ENCODE measurements around the gene SGMS1. TPM values are rescaled to one million over a fixed set of nuclear protein-coding genes. Genes with fewer than 3 reads are reported as not detected.

SGMS1 gene
- total RNA-seq, 1 donor from 2014 or later, result 128 TPM

DNA sequence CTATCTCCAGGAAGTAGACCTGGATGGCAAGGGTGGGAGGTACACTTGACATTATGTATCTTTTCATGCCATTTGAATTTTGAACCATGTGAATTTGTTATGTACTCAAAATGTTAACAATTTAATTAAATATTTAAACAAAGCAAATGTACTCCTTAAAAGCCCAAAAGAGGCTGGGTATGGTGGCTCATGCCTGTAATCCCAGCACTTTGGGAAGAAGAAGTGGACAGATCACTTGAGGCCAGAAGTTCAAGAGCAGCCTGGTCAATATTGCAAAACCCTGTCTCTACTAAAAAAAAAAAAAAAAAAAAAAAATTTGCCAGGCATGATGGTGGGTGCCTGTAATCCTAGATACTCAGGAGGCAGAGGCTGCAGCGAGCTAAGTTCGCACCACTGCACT, 235.6 kb downstream of the SGMS1 start:
- no peak overlapping the region for H3K4me3 ChIP-seq
- no peaks in the 10 kb centered on the region for H3K36me3 ChIP-seq
- no peaks in the 10 kb centered on the region for H3K27me3 ChIP-seq
- no peak overlapping the region for H3K27ac ChIP-seq
- TF ChIP-seq, protein P1, sequence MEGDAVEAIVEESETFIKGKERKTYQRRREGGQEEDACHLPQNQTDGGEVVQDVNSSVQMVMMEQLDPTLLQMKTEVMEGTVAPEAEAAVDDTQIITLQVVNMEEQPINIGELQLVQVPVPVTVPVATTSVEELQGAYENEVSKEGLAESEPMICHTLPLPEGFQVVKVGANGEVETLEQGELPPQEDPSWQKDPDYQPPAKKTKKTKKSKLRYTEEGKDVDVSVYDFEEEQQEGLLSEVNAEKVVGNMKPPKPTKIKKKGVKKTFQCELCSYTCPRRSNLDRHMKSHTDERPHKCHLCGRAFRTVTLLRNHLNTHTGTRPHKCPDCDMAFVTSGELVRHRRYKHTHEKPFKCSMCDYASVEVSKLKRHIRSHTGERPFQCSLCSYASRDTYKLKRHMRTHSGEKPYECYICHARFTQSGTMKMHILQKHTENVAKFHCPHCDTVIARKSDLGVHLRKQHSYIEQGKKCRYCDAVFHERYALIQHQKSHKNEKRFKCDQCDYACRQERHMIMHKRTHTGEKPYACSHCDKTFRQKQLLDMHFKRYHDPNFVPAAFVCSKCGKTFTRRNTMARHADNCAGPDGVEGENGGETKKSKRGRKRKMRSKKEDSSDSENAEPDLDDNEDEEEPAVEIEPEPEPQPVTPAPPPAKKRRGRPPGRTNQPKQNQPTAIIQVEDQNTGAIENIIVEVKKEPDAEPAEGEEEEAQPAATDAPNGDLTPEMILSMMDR (IDR thresholded peaks at IDR 0.05), result no peak
- DNase-seq (ENCODE audit: low spot score in 2 of 2), result no peak
- no peaks in the 10 kb centered on the region for H3K9me3 ChIP-seq
- intact Hi-C loops (cut with DNase I), result no loop called here
- no peaks in the 10 kb centered on the region for H3K4me1 ChIP-seq

DNA sequence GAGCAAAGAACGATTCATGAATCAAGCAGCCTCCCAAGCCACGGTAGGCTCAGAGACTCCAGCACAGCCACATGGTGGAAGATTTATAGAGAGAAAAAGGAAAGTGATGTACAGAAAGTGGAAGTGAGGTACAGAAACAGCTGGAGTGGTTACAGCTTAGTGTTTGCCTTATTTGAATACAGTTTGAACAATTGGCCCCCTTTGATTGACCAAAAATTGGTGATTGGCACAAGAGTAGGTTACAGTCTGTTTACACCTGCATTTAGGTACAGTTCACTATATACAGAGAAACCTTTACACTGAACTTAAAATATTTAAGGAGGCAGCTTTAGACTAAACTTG, 236.1 kb downstream of the SGMS1 start:
- H3K9me3 ChIP-seq, result no peaks in the 10 kb centered on the region
- TF ChIP-seq, protein P1 (IDR thresholded peaks at IDR 0.05), result no peak
- no peak overlapping the region for H3K4me3 ChIP-seq
- peaks cover 0 to 2% of the 10 kb centered on the region in 2 donors for H3K4me1 ChIP-seq
- DNase-seq (ENCODE audit: low spot score in 2 of 2), result no peak
- intact Hi-C loops (cut with DNase I), result no loop called here
- no peaks in the 10 kb centered on the region for H3K36me3 ChIP-seq
- H3K27me3 ChIP-seq, result no peaks in the 10 kb centered on the region
- no peak overlapping the region for H3K27ac ChIP-seq

DNA sequence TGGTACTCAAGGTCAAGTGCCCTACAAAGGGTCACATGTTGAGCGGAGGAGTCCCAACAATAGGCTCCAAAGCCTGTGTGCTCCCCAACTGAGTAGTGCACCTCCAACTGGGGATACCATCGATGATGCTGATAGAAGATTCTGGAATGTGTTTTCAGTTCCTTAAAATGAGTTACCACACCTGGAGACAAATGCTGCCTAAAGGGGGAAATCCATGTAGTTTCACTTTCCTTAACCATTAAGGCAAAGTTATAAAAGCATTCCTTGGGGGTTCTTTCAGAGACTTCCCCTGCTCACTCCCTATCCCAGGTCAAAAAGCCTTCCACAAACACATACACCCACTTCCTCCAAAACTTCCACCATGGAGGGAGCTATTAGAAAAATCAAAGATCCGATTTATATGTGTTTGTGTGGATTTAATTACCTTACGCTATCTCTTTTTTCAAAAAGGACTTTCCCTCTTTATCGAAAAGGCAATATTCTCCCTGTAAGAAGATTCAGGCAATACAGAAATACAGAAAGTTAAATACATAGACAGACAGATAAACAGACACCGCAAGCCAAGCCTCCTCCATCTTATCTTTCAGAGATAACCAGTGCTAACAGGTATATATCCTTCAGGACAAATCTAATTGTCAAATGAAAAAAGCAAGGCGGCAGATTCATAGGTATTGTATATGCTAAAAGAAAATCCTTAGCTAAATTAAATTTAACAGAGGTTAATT, 236.6 kb downstream of the SGMS1 start:
- Histone ChIP-seq H3K27me3 (no peaks in the 10 kb centered on the region), H3K4me1 (peaks cover 0 to 8% of the 10 kb centered on the region in 2 donors), H3K27ac (no peak overlapping the region), H3K4me3 (no peak overlapping the region), H3K36me3 (no peaks in the 10 kb centered on the region), H3K9me3 (no peaks in the 10 kb centered on the region)
- intact Hi-C loops (cut with DNase I), result no loop called here
- TF ChIP-seq, protein P1 (IDR thresholded peaks at IDR 0.05), result no peak
- DNase-seq (ENCODE audit: low spot score in 2 of 2), result no peak

DNA sequence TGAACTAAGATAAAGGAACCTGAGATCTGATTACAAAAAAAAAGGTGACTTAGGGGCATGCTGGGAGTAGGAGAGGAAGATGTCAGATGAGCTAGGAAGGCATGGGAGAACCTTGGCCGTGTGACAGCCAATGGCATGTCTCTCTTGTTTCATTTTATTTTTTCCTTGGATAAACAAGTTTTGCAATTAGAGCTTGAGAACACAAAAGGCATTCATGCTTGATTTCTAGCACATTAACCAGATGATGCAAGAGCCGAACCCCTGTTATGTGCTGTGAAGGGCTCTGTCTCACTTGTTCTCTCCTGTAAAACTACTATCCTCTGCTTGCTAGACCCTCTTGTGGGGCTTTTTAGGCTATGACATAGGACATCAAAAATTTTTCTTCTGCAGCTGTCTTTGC, 238.1 kb downstream of the SGMS1 start:
- H3K27ac ChIP-seq, result no peak overlapping the region
- intact Hi-C loops (cut with DNase I), result no loop called here
- H3K4me3 ChIP-seq, result no peak overlapping the region
- no peak for DNase-seq (ENCODE audit: low spot score in 2 of 2)
- TF ChIP-seq, protein P1 (IDR thresholded peaks at IDR 0.05), result no peak
- peaks cover 0 to 10% of the 10 kb centered on the region in 2 donors for H3K4me1 ChIP-seq
- H3K27me3 ChIP-seq, result no peaks in the 10 kb centered on the region
- H3K36me3 ChIP-seq, result no peaks in the 10 kb centered on the region
- no peaks in the 10 kb centered on the region for H3K9me3 ChIP-seq

DNA sequence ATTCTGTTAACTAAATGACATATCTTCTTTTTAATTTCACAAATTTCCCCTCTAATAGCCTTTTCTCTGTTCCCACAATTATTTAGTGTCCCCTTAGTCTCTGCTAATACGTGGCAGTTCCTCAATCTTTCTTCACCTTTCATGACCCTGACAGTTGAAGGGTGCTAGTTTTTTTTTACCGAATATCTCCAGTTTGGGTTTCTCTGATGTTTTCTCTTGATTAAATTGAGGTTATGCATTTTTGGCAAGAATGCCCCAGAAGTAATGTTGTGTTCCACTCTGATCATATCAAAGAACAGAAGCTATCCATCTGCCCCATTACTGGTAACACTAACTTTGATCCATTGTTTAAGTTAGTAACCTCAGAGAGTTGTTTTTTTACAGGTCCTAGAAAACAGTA, 238.9 kb downstream of the SGMS1 start:
- Histone ChIP-seq H3K4me1 (peaks cover 0 to 12% of the 10 kb centered on the region in 2 donors), H3K27ac (no peak overlapping the region), H3K4me3 (no peak overlapping the region), H3K9me3 (no peaks in the 10 kb centered on the region), H3K36me3 (no peaks in the 10 kb centered on the region), H3K27me3 (no peaks in the 10 kb centered on the region)
- TF ChIP-seq, protein P1 (IDR thresholded peaks at IDR 0.05), result no peak
- intact Hi-C loops (cut with DNase I), result no loop called here
- no peak for DNase-seq (ENCODE audit: low spot score in 2 of 2)

DNA sequence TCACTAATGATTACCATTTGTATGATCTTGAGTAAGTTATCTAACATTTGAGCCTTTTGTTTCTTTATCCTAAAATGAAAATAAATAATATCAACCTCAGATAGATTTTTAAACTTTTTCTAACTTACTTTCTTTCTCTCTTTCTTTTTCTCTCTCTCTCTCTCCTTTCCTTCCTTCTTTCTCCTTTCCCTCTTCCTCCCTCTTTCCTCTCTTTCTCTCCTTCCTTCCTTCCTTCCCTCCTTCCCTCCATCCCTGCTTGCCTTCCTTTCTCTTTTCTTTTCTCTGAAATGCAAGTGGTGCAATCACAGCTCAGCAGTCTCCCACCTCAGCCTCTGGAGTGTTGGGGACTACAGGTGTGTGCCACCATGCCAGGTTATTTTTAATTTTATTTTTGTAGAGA, 239.5 kb downstream of the SGMS1 start:
- Histone ChIP-seq H3K4me1 (peaks cover 0 to 16% of the 10 kb centered on the region in 2 donors), H3K27ac (no peak overlapping the region), H3K9me3 (no peaks in the 10 kb centered on the region)

More for the DNA sequence above, 239.5 kb downstream of the SGMS1 start:
- intact Hi-C loops (cut with DNase I), result no loop called here
- DNase-seq (ENCODE audit: low spot score in 2 of 2), result no peak
- TF ChIP-seq, protein P1 (IDR thresholded peaks at IDR 0.05), result no peak
- Histone ChIP-seq H3K27me3 (no peaks in the 10 kb centered on the region), H3K4me3 (no peak overlapping the region), H3K36me3 (no peaks in the 10 kb centered on the region)

Measured in ascending aorta (tissue), 2 donors.